ENCODE measurements around the gene ZNF469. TPM values are rescaled to one million over a fixed set of nuclear protein-coding genes. Genes with fewer than 3 reads are reported as not detected.

ZNF469 gene
- polyA plus RNA-seq, 1 donor (not counting 4 experiments of a cell fraction or from before 2014, with no cell fraction given), result not detected

- Histone ChIP-seq H3K79me2 (ENCODE audit: control insufficient read depth, insufficient read depth, low read length) (no peaks in the 10 kb centered on the region), H3K4me3 (ENCODE audit: control insufficient read depth in 2 of 3, extremely low read depth in 1 of 3, insufficient read depth in 2 of 3, low read depth in 1 of 3, low read length in 3 of 3) (no peak overlapping the region), H4K20me1 (ENCODE audit: control insufficient read depth, extremely low read depth, insufficient read depth, low read length) (no peaks in the 10 kb centered on the region)
Measured at GRCh38 chr16:88355389-88356123, 27.2 kb upstream of the ZNF469 start.

GRCh38 chr16:88356124-88356726 lies 26.5 kb upstream of the ZNF469 start:
- peaks cover 2% of the 10 kb centered on the region for H3K27me3 ChIP-seq (ENCODE audit: control insufficient read depth, extremely low read depth, insufficient read depth, low read length)
- no peaks in the 10 kb centered on the region for H3K9me3 ChIP-seq (ENCODE audit: control insufficient read depth, low read depth, low read length)
- no peak for TF ChIP-seq EZH2 (IDR thresholded peaks at IDR 0.05; ENCODE audit: low read length)
- no peak for TF ChIP-seq CTCF (optimal IDR thresholded peaks at IDR 0.05 in 1 of 3, IDR thresholded peaks at IDR 0.05 in 1 of 3, conservative IDR thresholded peaks at IDR 0.05 in 1 of 3; ENCODE audit: extremely low read depth in 1 of 3, insufficient read depth in 2 of 3, low read length in 3 of 3)
- no peaks in the 10 kb centered on the region for H3K79me2 ChIP-seq (ENCODE audit: control insufficient read depth, insufficient read depth, low read length)
- H2AFZ ChIP-seq (ENCODE audit: control insufficient read depth, low read length), result no peak overlapping the region
- H3K4me2 ChIP-seq (ENCODE audit: control insufficient read depth, extremely low read depth, insufficient read depth, low read depth, low read length), result no peak overlapping the region
- H4K20me1 ChIP-seq (ENCODE audit: control insufficient read depth, extremely low read depth, insufficient read depth, low read length), result no peaks in the 10 kb centered on the region
- H3K9me1 ChIP-seq (ENCODE audit: control insufficient read depth, extremely low read depth, insufficient read depth, low read length), result no peaks in the 10 kb centered on the region
- H3K36me3 ChIP-seq (ENCODE audit: control insufficient read depth in 2 of 2, extremely low read depth in 1 of 2, insufficient read depth in 2 of 2, low read length in 2 of 2), result no peaks in the 10 kb centered on the region
- H3K4me3 ChIP-seq (ENCODE audit: control insufficient read depth in 2 of 3, extremely low read depth in 1 of 3, insufficient read depth in 2 of 3, low read depth in 1 of 3, low read length in 3 of 3), result no peak overlapping the region
- DNase-seq (ENCODE audit: low read depth, low spot score) (no peak), FAIRE-seq (no peak)
- dilution Hi-C loops (cut with MboI; ENCODE audit: extremely low pct_ligation_motif_present, low sequenced_read_pairs), result no loop called here
- H3K27ac ChIP-seq (ENCODE audit: control insufficient read depth, insufficient read depth, low read length), result no peak overlapping the region
- no peaks in the 10 kb centered on the region for H3K4me1 ChIP-seq (ENCODE audit: control insufficient read depth, extremely low read depth, insufficient read depth, low read length)
- H3K9ac ChIP-seq (ENCODE audit: control insufficient read depth, extremely low read depth, insufficient read depth, low read length), result no peak overlapping the region

More at GRCh38 chr16:88355389-88356123, 27.2 kb upstream of the ZNF469 start:
- dilution Hi-C loops (cut with MboI; ENCODE audit: extremely low pct_ligation_motif_present, low sequenced_read_pairs), result no loop called here
- Histone ChIP-seq H3K4me2 (ENCODE audit: control insufficient read depth, extremely low read depth, insufficient read depth, low read depth, low read length) (no peak overlapping the region), H3K27me3 (ENCODE audit: control insufficient read depth, extremely low read depth, insufficient read depth, low read length) (peaks cover 2% of the 10 kb centered on the region), H3K9me1 (ENCODE audit: control insufficient read depth, extremely low read depth, insufficient read depth, low read length) (no peaks in the 10 kb centered on the region), H3K9ac (ENCODE audit: control insufficient read depth, extremely low read depth, insufficient read depth, low read length) (no peak overlapping the region), H3K9me3 (ENCODE audit: control insufficient read depth, low read depth, low read length) (no peaks in the 10 kb centered on the region), H2AFZ (ENCODE audit: control insufficient read depth, low read length) (no peak overlapping the region), H3K36me3 (ENCODE audit: control insufficient read depth in 2 of 2, extremely low read depth in 1 of 2, insufficient read depth in 2 of 2, low read length in 2 of 2) (no peaks in the 10 kb centered on the region), H3K27ac (ENCODE audit: control insufficient read depth, insufficient read depth, low read length) (no peak overlapping the region), H3K4me1 (ENCODE audit: control insufficient read depth, extremely low read depth, insufficient read depth, low read length) (no peaks in the 10 kb centered on the region)
- TF ChIP-seq EZH2 (IDR thresholded peaks at IDR 0.05; ENCODE audit: low read length) (no peak), CTCF (optimal IDR thresholded peaks at IDR 0.05 in 1 of 3, IDR thresholded peaks at IDR 0.05 in 1 of 3, conservative IDR thresholded peaks at IDR 0.05 in 1 of 3; ENCODE audit: extremely low read depth in 1 of 3, insufficient read depth in 2 of 3, low read length in 3 of 3) (no peak)
- FAIRE-seq, result no peak
- DNase-seq (ENCODE audit: low read depth, low spot score), result no peak
